ENCODE measurements around the gene BSCL2.
"Not testable (repeated sequence)": the region's sequence is repeated elsewhere in the genome, so short reads cannot be mapped to it uniquely, and the experiment has no call there.

The BSCL2 gene

GRCh38 chr11:62652161-62653006, 54.8 kb downstream of the BSCL2 start:
- no peak for DNase-seq

- DNase-seq, result not testable (repeated sequence)
Observed at GRCh38 chr11:62650283-62650682, 56.9 kb downstream of the BSCL2 start.

- no peak for DNase-seq
Observed at GRCh38 chr11:62649486-62649885, 57.7 kb downstream of the BSCL2 start.

- DNase-seq, result no peak
Observed at GRCh38 chr11:62648967-62649364, 58.3 kb downstream of the BSCL2 start.

GRCh38 chr11:62648185-62648966, 58.8 kb downstream of the BSCL2 start:
- no peak for DNase-seq

DNA sequence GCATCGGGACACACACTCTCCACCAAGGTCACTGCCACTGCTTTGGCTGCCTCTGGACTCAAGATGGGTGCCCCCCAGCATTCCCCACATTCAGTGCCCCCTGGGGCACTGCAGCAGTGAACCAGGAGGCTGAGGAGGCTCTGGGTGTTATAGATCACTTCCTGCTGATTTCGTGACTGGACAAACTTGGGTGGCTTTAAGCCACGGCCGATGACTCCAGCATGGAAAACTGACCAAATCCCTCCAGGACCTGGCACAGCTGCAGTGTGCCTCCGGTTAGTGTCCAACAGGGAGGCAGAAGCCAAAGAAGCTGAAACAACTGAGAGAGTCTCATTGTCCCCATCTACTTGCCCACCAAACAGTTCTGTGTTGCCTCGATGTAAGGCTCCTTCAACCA, 59.6 kb downstream of the BSCL2 start:
- DNase-seq, result no peak

GRCh38 chr11:62646825-62647608, 60.2 kb downstream of the BSCL2 start:
- no peak for DNase-seq

GRCh38 chr11:62645946-62646824, 61.0 kb downstream of the BSCL2 start, which contains the start of gene GANAB:
Gene GANAB, minus strand, starts transcription at chr11:62646613. Its CDS starts 14 bp downstream, at chr11:62646599.
- no peak for DNase-seq

- no peak for DNase-seq
Observed at GRCh38 chr11:62645671-62645945, 61.6 kb downstream of the BSCL2 start.

DNA sequence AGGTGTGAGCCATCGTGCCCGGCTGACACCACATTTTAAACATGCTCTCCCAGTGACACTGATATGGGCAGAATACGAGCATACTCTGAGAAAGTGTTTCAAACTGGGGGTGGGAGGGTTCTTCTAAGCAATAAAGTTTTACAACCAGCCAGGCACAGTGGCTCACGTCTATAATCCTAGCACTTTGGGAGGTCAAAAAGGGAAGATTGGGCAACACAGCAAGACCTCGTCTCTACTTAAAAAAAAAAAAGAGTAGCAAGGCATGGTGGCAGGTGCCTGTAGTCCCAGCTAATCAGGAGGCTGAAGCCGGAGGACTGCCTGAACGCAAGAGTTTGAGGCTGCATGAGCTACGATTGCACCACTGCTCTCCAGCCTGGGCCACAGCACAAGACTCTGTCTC, 63.0 kb downstream of the BSCL2 start:
- DNase-seq, result no peak
